Fibroblast of the aortic adventitia (primary cell): ENCODE measurements around the gene CEP83. TPM values are rescaled to one million over a fixed set of nuclear protein-coding genes. Genes with fewer than 3 reads are reported as not detected.

ENCODE experiments used
- DNase-seq: peaks from one replicate; pipeline ENCODE4 v3.0.0-alpha.2; 2010; ENCODE audit warnings: low read depth
- H3K4me3 ChIP-seq: 2 replicates; pipeline ENCODE4 v1.5.1; 2011; ENCODE audit warnings: low read depth, mild to moderate bottlenecking, control low read depth, low read length, moderate library complexity
- total RNA-seq: library from RNA; depleted of rRNA; stranded (reverse); fragments of >200 nt; gene quantifications from 2 replicates; pipeline ENCODE4 v1.2.3, GENCODE V29; 2012; ENCODE audit warnings: low replicate concordance
- TF ChIP-seq, protein P1 (sequence below): IDR thresholded peaks from 2 replicates; pipeline ENCODE4 v1.5.1; 2011; ENCODE audit warnings: mild to moderate bottlenecking, low read length, control low read depth, inconsistent platforms; ENCODE audit not compliant: insufficient read depth

CEP83 gene
- total RNA-seq, 1 donor: 15.8 TPM

DNA sequence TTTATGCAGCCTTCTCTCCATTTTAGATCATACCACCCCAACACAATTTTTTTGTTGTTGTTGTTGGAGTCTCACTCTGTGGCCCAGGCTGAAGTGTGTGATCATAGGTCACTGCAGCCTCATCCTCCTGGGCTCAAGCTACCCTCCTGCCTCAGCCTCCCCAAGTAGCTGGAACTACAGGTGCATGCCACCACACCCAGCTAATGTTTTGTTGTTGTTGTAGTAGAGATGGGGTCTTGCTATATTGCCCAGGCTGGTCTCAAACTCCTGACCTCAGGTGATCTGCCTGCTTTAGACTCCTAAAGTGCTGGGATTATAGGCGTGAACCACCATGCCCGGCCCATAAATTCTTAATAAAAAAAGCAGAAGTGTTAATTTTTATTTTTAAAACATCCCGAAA lies 199.7 kb downstream of the CEP83 start:
- TF ChIP-seq, protein P1, sequence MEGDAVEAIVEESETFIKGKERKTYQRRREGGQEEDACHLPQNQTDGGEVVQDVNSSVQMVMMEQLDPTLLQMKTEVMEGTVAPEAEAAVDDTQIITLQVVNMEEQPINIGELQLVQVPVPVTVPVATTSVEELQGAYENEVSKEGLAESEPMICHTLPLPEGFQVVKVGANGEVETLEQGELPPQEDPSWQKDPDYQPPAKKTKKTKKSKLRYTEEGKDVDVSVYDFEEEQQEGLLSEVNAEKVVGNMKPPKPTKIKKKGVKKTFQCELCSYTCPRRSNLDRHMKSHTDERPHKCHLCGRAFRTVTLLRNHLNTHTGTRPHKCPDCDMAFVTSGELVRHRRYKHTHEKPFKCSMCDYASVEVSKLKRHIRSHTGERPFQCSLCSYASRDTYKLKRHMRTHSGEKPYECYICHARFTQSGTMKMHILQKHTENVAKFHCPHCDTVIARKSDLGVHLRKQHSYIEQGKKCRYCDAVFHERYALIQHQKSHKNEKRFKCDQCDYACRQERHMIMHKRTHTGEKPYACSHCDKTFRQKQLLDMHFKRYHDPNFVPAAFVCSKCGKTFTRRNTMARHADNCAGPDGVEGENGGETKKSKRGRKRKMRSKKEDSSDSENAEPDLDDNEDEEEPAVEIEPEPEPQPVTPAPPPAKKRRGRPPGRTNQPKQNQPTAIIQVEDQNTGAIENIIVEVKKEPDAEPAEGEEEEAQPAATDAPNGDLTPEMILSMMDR: no peak
- H3K4me3 ChIP-seq: no peak overlapping the region
- DNase-seq: no peak

- TF ChIP-seq, protein P1: no peak
- no peak for DNase-seq
- H3K4me3 ChIP-seq: no peak overlapping the region
Observed at GRCh38 chr12:94258593-94258992, 201.1 kb downstream of the CEP83 start.

Other genes starting within 250 kb of the CEP83 start
- 0.65 and 0.72 TPM in 2 replicates for gene TMCC3, start 190.7 kb upstream of the CEP83 start, total RNA-seq